HG03565 (cell line): Measurements from ENCODE around the gene TENT4A.
A peak's percentile ranks its signal among the peaks of the same experiment; 100 is the strongest.
"Not testable (repeated sequence)": the region's sequence is repeated elsewhere in the genome, so short reads cannot be mapped to it uniquely, and the experiment has no call there.

Experiments used
- ATAC-seq: cut with Tn5 transposase; IDR thresholded peaks from one replicate; pipeline ENCODE4 v1.9.1; 2021; ENCODE audit warnings: mild to moderate bottlenecking, moderate library complexity; ENCODE audit not compliant: unreplicated experiment

Gene TENT4A

DNA sequence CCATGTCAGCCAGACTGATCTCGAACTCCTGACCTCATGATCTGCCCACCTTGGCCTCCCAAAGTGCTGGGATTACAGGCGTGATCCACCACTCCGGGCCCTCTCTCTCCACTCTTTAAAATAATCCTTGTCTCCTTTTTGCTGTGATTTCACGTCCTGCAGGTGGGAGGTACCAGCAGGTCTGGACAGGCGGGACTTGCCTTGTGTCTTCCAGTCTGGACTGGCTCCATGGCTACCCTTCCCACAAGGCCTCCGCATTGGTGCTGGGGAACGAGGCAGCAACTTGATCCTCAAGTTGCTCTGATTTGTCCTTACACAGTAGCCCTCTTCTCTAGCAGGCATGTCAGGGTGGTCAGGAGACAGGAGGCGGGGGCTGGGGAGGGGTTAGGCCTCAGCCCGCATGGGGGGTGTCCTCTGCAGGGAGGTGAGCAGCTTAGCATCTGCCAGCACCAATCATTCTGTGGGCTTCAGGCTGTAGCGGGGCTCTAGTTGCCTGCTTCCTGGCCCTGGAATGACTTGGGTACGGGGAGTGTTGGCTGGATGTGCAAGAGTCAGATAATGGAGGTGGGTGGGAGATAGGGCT is 54.3 kb downstream of the TENT4A start:
- ATAC-seq, result no peak

DNA sequence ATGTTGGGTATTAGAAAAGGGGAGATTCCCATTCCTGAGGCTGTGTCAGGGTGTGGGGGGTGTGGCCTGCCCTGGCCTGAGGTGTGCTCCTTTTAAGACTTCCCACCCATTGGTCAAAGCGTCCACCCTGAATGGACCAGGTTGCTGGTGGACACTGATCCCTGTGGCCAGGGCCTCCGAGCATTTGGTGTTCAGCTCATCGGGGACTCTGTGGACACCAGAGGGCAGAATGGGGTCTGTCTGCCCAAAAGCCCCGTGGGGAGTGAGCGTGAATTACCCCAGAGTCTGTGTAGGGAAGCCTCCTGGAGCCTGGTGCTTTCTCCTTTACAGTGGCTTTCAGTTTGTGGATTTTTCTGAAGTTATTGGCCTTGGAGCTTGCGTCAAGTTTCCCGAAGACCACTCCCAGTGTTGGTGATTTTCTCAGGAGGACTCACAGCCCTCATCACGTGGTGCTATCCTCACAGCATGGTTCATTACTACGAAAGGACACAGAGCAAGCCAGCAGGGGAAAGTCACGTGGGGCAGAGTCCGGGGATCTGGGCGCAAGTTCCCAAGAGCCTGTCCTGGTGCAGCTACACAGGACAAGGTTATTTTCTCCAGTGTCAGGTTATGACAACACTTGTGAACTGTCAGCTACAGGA is 55.5 kb downstream of the TENT4A start:
- no peak for ATAC-seq

DNA sequence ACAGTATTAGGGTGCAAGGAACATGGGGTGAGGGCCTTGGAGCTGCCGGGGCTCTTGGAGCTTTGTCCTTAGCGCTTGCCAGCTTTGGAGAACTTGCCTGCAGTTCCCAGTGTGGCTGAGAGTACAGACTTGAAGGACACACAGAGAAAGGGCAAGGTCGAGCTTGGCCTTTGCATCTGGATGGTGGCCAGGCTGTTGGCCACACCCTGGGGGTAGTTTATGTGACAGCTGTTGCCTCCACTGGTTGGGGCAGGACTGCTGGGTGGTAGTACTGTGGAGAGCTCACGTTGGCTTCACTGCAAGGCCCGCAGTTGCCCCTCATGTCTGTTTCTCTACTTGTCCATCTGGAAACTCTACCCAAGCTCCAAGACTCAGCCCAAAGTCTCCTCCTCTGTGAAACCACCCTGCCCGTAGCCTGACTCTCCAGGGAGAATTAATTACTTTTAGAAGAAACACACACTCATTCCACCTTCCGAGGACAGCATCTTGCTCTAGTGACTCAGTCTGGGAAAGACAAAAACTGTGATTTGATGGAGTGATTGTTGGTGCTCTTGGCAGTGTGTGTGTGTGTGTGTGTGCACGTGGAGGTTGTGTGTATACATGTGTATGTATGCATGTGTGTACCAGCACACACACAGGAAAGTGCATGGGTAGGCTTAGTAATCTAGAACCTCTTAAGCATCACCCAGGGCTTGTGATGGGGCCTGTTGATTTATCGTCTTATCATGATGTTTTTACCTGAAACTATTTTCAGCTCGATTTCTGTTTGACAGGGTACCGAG is 57.8 kb downstream of the TENT4A start:
- ATAC-seq, result no peak

DNA sequence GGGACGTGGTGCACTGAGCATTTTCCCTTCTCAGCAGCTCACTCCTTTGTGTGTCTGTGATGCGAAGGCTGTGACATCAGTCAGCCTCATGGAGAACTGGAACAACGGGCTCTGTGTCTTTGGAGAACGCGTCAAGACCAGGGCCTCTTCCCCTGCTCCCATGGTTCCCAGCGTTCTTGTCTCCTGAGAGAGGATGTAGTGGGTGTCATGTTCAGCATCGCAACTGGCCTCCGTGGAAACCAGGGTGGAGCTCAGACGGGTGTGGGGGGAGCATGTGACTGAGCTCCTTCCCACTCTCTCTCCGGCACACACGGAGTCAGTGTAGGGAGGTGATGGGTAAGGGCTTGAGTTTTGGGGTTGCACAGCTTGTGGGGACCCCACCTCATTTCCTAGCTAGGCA is 59.7 kb downstream of the TENT4A start:
- ATAC-seq, result no peak

DNA sequence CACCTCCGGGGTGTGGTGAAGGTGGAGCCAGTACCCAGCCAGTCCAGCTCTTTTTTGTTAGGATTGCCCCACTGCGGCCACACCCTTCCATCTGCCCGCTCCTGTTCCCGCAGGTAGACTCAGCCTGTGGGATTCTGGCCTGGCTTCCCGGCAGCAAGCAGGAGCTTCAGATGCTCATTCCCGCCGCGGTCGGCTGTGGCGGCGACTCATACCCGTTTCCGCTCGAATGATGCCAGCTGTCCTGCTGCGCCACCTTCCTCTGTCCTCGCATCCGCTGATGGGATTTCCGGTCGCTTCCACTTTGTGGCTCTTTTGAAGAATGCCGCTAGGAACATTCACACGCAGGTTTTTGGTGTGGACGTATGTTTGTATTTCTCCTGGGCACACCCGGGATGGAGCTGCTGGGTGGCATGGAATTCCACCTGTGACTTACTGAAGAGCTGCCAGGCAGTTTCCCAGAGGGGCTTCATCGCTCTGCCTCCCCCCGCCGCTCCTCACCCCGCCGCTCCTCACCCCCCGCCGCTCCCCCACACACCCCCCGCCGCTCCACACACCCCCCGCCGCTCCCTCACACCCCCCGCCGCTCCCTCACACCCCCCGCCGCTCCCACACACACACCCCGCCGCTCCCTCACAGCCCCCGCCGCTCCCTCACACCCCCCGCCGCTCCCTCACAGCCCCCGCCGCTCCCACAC is 60.3 kb downstream of the TENT4A start:
- ATAC-seq, result no peak

DNA sequence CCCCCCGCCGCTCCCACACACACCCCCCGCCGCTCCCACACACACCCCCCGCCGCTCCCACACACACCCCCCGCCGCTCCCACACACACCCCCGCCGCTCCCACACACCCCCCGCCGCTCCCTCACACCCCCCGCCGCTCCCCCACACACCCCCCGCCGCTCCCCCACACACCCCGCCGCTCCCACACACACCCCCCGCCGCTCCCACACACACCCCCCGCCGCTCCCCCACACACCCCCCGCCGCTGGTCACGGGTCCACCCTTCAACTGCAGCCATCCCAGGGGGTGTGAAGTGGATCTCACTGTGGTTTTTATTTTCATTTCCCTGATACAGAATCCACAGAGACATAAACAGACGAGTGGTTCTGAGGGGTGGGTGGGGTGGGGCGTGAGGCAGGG is 61.0 kb downstream of the TENT4A start:
- not testable (repeated sequence) for ATAC-seq

DNA sequence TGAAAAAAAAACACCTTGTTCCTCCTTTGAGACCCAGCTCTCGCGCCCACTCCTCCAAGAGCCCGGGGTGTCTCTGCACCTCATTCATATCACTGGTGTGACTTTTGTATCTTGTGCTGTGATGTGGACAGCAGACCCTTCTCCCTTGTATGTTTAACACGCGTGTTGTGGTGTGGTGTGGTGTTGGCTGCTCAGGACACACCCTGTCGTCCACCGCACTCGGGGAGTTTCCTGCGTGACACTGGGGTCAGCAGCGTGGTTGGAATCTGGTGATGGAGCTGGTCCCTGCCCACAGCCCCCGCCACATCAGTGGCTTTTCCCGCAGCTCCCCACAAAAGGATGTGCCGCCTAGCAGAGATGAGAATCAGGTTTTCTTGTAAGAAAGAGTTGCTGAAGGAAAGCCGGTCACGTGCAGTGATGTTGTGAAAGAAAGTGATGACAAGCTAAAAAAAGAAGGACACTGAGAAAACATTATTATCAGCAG is 61.5 kb downstream of the TENT4A start:
- ATAC-seq, result no peak

DNA sequence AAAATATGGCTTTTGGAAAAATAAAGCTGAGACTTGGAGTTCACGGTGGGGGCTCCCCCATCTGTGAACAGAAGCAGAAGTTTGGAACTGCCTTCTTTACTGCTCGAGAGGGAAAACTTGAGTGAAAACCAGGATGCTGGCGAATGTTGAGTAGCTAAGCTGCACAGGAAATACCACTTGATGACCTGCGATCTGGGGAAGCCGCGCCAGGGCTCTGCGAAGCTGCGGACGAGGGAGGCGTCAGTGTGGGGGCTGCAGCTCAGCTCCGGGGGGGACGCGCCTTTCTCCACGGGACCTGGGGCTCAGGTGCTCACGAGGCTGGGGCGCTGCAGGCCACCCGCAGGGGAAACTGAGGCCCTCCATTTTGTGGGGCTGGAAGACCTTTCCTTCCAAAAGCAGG is 62.3 kb downstream of the TENT4A start:
- no peak for ATAC-seq

DNA sequence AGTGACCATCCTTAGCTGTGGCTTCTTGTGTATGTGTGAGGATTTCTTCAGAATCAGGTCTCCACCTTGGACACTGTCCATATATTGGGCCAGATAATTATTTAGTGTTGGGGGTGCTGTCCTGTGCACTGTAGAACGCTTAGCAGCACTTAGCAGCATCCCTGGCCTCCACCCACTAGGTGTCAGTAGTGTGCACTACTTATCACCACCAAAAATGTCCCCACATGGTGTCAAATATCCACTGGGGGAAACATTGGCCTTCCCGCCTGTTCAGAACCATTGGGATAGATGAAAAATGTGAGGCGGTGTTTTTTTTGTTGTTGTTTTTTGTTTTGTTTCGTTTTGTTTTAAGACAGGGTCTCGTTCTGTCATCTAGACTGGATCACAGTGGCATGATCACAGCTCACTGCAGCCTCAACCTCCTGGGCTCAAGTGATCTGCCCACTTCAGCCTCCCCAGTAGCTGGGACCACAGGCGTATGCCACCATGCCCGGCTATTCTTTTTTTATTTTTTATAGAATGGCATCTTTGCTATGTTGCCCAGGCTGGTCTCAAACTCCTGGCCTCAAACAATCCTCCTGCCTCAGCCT is 67.7 kb downstream of the TENT4A start:
- peak; percentile 78 for ATAC-seq

DNA sequence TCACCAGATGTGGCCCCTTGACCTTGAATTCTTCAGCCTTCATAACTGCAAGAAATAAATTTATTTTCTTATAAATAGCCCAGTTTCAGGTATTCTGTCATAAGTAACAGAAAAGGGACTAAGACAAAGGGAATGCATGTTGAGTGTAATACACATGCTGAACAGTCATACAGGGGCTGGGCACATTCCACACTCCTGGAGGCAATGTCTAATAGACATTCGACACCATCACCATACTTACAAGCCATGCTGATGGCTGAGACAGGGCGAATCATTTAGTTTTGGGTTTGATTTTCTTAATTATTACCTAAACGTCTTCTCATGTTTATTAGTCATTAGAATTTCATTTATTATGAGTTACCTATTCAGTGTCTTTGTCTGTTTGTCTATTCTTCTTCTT is 68.5 kb downstream of the TENT4A start:
- no peak for ATAC-seq

DNA sequence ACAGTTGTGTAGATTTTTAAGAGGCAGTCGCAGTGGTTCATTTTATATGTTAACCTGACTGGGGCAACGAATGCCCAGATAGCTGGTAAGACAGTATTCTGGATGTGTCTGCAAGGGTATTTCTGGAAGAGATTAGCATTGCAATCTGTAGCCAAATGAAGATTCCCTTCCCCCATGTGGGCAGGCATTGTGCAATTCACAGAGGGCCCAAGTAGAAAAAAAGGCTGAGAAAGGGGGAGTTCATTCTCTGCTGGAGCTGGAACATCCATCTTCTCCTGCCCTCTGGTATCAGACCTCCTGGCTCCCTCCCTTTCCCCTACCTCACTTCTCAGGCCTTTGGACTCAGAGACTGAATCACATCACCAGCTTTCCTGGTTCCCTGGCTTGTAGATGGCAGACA is 70.6 kb downstream of the TENT4A start:
- no peak for ATAC-seq

DNA sequence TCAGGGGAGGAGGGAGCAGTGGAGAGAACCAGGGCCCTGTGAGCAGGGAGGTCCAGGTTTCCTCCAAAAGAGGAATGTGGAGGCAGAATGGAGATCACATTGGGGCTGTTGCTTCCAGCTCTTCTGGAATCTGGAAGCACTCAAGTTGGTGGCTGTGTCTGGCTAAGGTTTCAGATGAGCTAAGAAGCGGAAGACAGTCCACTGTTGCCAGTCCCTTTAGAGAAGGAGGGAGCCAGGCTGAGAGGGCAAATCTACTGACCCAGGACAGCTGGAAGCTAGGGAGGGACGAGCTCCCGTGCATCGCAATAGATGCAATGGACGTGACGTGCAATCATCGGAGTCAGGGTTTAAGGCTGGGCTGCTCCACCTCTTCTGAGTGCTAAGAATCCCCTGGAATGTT is 71.2 kb downstream of the TENT4A start:
- ATAC-seq, result no peak

DNA sequence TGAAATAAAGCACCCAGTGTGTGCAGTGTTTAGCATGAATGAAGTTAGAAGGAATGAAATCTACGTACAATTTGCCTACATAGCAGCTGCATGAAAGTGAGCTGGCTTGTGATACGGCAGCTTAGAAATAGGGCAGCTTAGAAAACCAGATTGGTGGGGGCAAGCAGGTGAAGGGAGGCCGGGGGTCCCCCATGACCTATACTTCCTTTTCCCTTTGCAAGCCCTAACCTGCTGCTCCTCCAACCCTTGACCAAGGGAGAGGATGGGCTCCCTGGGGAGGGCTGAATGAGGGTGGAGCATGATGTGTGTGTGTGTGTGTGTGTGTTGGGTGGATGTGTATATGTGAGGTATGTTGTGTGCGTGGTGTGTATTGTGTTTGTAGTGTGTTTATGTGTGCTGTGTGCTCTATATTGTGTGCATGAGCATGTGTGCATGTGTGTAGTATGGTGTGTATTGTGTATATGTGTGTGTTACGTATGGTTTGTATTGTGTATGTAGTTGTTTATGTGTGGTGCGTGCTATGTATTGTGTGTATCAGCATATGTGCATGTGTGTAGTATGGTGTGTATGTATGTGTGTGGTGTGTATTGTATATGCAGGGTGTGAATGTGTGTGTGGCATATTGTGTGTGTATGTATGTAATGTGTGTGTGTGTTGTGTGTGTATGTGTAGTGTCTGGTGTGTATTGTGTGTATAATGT is 72.1 kb downstream of the TENT4A start:
- ATAC-seq, result no peak

DNA sequence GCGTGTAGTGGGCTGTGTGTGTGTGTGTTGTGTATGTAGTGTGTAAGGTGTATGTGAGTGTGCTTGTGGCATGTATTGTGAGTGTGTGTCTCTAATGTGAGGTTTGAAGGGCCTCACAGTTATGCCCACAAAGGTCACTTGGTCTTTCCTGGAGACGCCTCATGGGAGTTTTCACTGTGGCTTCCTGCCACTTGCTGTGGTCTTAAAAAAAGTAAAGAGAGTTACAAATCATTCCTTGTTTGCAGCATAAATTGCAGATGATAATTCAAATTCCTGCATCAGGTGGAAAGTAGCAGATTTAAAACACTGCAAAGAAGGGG is 72.6 kb downstream of the TENT4A start:
- no peak for ATAC-seq

DNA sequence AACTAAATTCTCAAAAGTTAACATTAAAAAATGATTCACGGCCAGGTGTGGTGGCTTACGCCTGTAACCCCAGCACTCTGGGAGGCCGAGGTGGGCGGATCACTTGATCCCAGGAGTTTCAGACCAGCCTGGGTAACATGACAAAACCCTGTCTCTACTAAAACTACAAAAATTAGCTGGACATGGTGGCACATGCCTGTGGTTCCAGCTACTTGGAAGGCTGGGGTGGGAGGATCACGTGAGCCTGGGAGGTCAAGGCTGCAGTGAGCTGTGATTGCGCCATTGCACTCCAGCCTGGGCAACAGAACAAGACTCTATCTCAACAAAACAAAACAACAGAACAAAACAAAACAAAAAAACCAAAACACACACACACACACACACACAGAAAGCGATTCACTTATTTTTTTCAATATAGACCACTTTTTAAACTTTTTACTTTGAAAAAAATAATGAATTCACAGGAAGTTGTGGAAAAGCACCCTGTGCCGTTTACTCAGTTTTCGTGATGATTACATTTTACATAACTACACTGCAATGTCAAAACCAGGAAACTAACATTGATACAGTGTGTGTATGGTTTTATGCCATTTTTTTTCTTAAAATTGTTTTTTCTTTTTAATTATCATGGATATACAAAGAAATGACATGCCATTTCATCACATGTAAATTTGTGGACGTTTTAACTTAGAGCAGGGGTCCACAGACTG is 73.7 kb downstream of the TENT4A start:
- no peak for ATAC-seq

DNA sequence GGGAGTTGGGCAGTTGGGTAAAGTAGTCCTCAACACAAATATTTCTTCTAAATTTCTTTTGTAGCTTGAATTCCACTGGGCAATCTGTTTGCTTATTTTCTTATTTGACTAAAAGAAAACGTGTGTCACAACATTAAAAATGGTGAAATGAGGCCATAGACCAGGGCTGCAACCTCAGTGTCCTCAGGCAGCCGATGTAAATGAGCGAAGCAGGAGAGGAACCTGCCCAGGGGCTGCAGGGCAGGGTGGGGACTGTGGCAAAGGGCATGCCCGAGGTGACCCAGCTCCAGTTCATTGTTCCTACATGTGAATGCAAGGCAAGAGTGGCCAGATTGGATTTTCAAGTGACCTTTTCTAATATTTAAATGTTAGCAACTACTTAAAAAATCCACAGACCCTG is 74.7 kb downstream of the TENT4A start:
- ATAC-seq, result no peak

DNA sequence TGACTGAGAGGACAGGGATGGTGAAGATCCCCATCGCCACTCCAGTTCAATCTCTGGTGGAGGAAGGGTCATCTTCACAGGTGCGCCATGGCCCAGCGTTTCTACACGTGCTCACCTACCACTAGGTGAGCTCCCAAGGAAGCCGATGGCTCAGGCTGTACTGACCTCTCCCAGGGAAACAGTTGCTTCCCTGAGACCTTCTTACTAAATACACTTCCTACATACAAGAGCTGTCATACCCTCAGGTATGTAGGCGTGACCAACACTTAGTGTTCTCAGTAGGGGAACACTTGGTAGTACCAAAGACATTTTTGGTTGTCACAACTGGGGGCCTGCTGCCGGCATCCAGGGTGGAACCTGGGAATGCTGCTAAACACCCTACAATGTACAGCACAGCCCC is 75.2 kb downstream of the TENT4A start:
- no peak for ATAC-seq

DNA sequence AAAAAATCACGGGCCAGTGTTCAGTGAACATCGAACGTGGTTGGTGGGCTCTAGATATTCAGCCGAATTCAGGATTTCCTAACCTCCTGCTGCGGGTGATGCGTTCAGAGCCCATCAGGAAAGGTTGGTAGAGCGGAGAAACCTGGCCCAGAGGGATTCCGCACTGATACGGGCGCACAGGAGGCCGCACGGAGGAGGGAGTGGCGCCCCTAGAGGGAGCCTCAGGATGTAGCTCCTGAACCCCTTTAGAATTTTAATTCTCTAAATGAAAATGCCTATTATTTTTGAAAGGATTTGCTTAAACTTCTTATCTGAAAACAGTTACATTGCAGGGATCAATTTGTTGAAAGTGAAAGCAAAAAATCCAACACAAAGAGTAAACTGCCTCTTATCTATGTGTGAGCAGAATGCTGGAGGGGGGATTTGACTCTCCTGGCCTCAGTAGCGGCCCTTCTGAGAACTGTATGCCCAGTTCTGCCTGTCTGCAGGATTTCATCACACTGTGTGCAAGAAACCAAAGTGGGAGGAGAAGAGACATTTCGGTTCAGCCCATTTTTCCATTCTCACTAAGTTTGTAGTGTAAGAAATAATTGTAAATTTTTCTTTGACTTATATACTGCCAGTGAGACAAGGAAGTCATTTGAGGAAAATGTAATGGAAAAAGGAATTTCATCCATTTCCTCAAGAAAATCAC is 75.9 kb downstream of the TENT4A start:
- ATAC-seq, result no peak

DNA sequence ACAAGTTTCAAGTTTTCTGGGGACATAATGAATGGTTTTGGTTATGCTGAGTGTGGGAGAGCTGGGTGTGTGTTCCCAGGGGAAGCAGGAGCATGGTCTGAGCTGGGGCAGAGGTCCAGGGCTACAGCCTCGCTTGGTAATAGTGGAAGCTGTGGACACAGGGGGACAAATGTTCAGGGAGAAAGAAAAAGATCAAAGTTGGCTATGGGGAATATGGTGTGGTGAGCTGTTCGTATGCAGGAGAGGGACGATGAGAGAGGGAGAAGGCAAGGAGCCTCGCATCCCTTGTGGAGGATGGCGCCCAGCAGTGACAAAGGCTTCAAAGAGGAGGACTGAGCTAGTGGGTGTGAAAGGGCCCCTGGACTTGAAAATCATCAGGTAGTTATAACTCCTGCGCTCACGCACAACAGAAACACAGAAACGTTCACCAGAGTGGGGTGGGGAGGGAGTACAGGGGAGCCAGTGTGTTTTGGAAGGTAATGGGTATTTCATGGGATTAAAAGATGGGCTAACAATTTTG is 77.2 kb downstream of the TENT4A start:
- ATAC-seq, result no peak
